ENCODE data around the gene FERMT3. TPM values are rescaled to one million over a fixed set of nuclear protein-coding genes. Genes with fewer than 3 reads are reported as not detected.
A peak's percentile ranks its signal among the peaks of the same experiment; 100 is the strongest.

FERMT3 gene
- total and polyA plus RNA-seq, 2 donors (not counting 3 experiments of a cell fraction or from before 2014, with no cell fraction given) = 64.4 to 100 TPM

DNA sequence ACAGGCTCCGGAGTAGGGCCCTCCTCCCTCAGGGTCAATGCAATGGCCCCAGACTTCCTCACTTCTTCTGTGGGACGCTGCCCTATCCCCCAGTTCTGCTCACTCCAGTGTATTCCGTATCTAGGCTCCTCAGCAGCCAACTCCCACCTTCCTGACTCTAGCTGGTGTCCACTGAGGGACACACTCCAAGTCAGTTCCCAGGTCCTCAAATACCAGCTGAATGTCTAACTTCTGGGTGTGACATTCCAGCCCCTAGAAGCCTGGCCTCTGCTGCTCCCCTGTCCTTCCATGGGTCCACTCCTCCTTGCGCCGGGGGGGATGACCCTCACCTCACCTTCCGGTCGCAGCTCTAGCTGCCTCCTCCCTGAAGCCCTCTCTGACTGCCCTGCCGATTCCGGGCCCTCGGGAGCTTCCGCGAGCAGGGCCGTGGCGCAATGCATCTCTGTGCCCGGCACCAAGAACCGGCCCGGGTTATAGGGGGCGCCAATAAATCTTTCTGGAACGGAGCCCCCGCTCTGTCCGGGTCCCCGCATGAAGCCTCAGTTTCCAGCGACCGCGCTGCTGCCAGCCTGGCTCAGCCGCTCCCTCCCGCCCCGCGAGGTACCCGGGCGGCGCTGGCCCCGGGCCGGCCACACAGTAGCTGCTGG is 62.5 kb downstream of the FERMT3 start:
- dilution Hi-C loops (cut with MboI; ENCODE audit: extremely low pct_ligation_motif_present, low sequenced_read_pairs) (no loop called here), intact Hi-C loops (cut with micrococcal nuclease) (loop anchor here (1.0 to 2.0 kb wide), 3 partner anchors 18 to 510 kb away; partner anchors contain the start of genes PLCB3 and SF1)
- peak overlapping the region; percentile 76 for H3K27ac ChIP-seq (ENCODE audit: insufficient read depth, low read depth, low read length)
- peak overlapping the region; percentile 76 for H3K9ac ChIP-seq (replicated peaks; ENCODE audit: extremely low read depth, insufficient read depth, low read length)
- FAIRE-seq (peak; percentile 92), DNase-seq (ENCODE audit: low read depth, low spot score) (no peak)
- peaks cover 38% of the 10 kb centered on the region for H3K4me1 ChIP-seq (ENCODE audit: control insufficient read depth, extremely low read depth, insufficient read depth, low read length)
- no peaks in the 10 kb centered on the region for H4K20me1 ChIP-seq (replicated peaks; ENCODE audit: control insufficient read depth, extremely low read depth, insufficient read depth, low read length)
- H2AFZ ChIP-seq (ENCODE audit: low read depth, low read length) = no peak overlapping the region
- TF ChIP-seq MYC (IDR thresholded peaks at IDR 0.05; ENCODE audit: low read depth, low read length) (no peak), JUN (IDR thresholded peaks at IDR 0.05; ENCODE audit: borderline replicate concordance, insufficient read depth, insufficient read length, low read depth) (no peak), POLR2A (IDR thresholded peaks at IDR 0.05; ENCODE audit: low read depth, low read length) (peak; percentile 14)
- no peaks in the 10 kb centered on the region for H3K27me3 ChIP-seq (ENCODE audit: control insufficient read depth in 2 of 2, insufficient read depth in 2 of 2, low read length in 2 of 2)
- H3K9me3 ChIP-seq (replicated peaks; ENCODE audit: control insufficient read depth, insufficient read depth, low read length) = no peaks in the 10 kb centered on the region
- no peaks in the 10 kb centered on the region for H3K9me1 ChIP-seq (replicated peaks; ENCODE audit: control insufficient read depth, extremely low read depth, insufficient read depth, low read length)
- peak overlapping the region in 2 of 3 experiments; percentile 34 to 45 for H3K4me3 ChIP-seq (replicated peaks in 1 of 3; ENCODE audit: insufficient read depth in 1 of 3, low read depth in 1 of 3, low read length in 3 of 3)
- ChIA-PET CTCF (interaction anchor here (0.7 to 5.6 kb wide), 13 partner anchors 11 to 86 kb away, joined by 3 to 60 read pairs (median 5); partner anchors contain the start of genes BAD, CATSPERZ, FERMT3 and PLCB3), POLR2A (interaction anchor here (1.2 to 2.6 kb wide), 4 partner anchors 15 to 63 kb away, joined by 3 to 10 read pairs (median 4); partner anchors contain the start of genes FERMT3, FKBP2 and PPP1R14B)
- peak overlapping the region; percentile 43 for H3K4me2 ChIP-seq (ENCODE audit: insufficient read depth, low read length)
- H3K36me3 ChIP-seq (ENCODE audit: control insufficient read depth in 2 of 2, extremely low read depth in 1 of 2, insufficient read depth in 2 of 2, low read length in 2 of 2) = peaks cover 0 to 13% of the 10 kb centered on the region in 2 experiments
- BruUV-seq (replicated peaks) = no TSS peak
- H3K79me2 ChIP-seq (ENCODE audit: control insufficient read depth, insufficient read depth, low read length) = no peaks in the 10 kb centered on the region

DNA sequence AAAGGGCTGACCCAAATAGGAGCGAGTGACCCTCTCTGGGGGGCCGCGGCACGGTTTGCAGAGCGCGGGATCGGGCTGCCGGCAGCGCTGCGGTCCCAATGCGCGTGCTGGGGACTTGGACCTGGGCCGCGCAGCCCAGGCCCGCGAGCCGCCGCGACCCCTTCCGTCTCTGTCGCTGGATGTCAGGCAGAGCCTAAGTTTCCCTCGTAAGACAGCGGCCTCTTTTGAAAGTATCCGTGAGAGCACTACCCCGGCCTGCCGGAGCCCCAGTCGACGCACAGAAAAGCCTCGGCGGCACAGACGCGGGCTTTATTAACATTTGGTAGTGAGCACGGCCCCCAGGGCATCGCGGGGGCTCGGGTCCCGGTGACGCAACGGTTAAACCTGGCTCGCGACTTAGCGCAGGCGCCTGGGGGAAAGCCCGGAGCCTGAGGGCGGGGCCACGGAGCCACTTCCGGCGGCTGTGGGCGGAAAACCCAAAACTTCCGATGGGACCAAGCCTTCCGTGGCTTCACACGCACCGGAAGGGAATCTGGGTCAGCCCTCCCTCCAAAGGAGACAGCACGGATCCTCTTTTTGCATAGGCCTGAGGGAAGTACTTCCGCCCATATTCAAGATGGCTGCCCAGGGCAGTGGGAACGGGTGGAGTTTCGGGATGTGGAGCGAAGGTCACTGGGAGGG is 63.2 kb downstream of the FERMT3 start:
- Histone ChIP-seq H3K79me2 (ENCODE audit: control insufficient read depth, insufficient read depth, low read length) (no peaks in the 10 kb centered on the region), H3K27me3 (ENCODE audit: control insufficient read depth in 2 of 2, insufficient read depth in 2 of 2, low read length in 2 of 2) (no peaks in the 10 kb centered on the region), H3K9me3 (replicated peaks; ENCODE audit: control insufficient read depth, insufficient read depth, low read length) (no peaks in the 10 kb centered on the region), H3K27ac (ENCODE audit: insufficient read depth, low read depth, low read length) (peak overlapping the region; percentile 76), H3K36me3 (ENCODE audit: control insufficient read depth in 2 of 2, extremely low read depth in 1 of 2, insufficient read depth in 2 of 2, low read length in 2 of 2) (peaks cover 0 to 13% of the 10 kb centered on the region in 2 experiments), H3K4me3 (replicated peaks in 1 of 3; ENCODE audit: insufficient read depth in 1 of 3, low read depth in 1 of 3, low read length in 3 of 3) (peak overlapping the region in 2 of 3 experiments; percentile 58 to 66), H3K4me1 (ENCODE audit: control insufficient read depth, extremely low read depth, insufficient read depth, low read length) (peaks cover 38% of the 10 kb centered on the region), H3K9me1 (replicated peaks; ENCODE audit: control insufficient read depth, extremely low read depth, insufficient read depth, low read length) (no peaks in the 10 kb centered on the region), H4K20me1 (replicated peaks; ENCODE audit: control insufficient read depth, extremely low read depth, insufficient read depth, low read length) (no peaks in the 10 kb centered on the region), H2AFZ (ENCODE audit: low read depth, low read length) (peak overlapping the region; percentile 9), H3K4me2 (ENCODE audit: insufficient read depth, low read length) (peak overlapping the region; percentile 43), H3K9ac (replicated peaks; ENCODE audit: extremely low read depth, insufficient read depth, low read length) (peak overlapping the region; percentile 76)
- POLR2A ChIA-PET = interaction anchor here (1.0 to 2.6 kb wide), 2 partner anchors 24 to 28 kb away, joined by 3 to 10 read pairs; partner anchors contain the start of gene PPP1R14B
- FAIRE-seq (peak; percentile 99), DNase-seq (ENCODE audit: low read depth, low spot score) (peak; percentile 100)
- dilution Hi-C loops (cut with MboI; ENCODE audit: extremely low pct_ligation_motif_present, low sequenced_read_pairs) = no loop called here
- BruUV-seq (replicated peaks) = TSS peak; percentile 30
- peak; percentile 73 for TF ChIP-seq POLR2A (IDR thresholded peaks at IDR 0.05; ENCODE audit: low read depth, low read length)
- TF ChIP-seq EZH2 (IDR thresholded peaks at IDR 0.05; ENCODE audit: borderline replicate concordance, low read depth, low read length, severe bottlenecking) = no peak
- no peak for TF ChIP-seq MYC (IDR thresholded peaks at IDR 0.05; ENCODE audit: low read depth, low read length)
- TF ChIP-seq JUN (IDR thresholded peaks at IDR 0.05; ENCODE audit: borderline replicate concordance, insufficient read depth, insufficient read length, low read depth) = no peak
- TF ChIP-seq GATA2 (IDR thresholded peaks at IDR 0.05; ENCODE audit: insufficient read depth, insufficient read length, low read depth, low read length) = no peak
- TF ChIP-seq, protein P1, sequence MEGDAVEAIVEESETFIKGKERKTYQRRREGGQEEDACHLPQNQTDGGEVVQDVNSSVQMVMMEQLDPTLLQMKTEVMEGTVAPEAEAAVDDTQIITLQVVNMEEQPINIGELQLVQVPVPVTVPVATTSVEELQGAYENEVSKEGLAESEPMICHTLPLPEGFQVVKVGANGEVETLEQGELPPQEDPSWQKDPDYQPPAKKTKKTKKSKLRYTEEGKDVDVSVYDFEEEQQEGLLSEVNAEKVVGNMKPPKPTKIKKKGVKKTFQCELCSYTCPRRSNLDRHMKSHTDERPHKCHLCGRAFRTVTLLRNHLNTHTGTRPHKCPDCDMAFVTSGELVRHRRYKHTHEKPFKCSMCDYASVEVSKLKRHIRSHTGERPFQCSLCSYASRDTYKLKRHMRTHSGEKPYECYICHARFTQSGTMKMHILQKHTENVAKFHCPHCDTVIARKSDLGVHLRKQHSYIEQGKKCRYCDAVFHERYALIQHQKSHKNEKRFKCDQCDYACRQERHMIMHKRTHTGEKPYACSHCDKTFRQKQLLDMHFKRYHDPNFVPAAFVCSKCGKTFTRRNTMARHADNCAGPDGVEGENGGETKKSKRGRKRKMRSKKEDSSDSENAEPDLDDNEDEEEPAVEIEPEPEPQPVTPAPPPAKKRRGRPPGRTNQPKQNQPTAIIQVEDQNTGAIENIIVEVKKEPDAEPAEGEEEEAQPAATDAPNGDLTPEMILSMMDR (IDR thresholded peaks at IDR 0.05; ENCODE audit: extremely low read depth in 1 of 2, insufficient read depth in 1 of 2, low read depth in 1 of 2, low read length in 2 of 2) = no peak
- TF ChIP-seq POLR2AphosphoS5 (IDR thresholded peaks at IDR 0.05; ENCODE audit: insufficient read depth, low read depth, low read length) = peak; percentile 92
- TF ChIP-seq, protein P2, sequence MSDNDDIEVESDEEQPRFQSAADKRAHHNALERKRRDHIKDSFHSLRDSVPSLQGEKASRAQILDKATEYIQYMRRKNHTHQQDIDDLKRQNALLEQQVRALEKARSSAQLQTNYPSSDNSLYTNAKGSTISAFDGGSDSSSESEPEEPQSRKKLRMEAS (IDR thresholded peaks at IDR 0.05; ENCODE audit: insufficient read depth, insufficient read length) = no peak
- no peak for TF ChIP-seq FOS (IDR thresholded peaks at IDR 0.05; ENCODE audit: borderline replicate concordance, insufficient read depth, low read length)
- intact Hi-C loops (cut with micrococcal nuclease) = loop anchor here (1.0 to 2.0 kb wide), 8 partner anchors 16 to 509 kb away; partner anchors contain the start of genes DNAJC4, ESRRA, GPR137 and PLCB3
- CTCF ChIA-PET = interaction anchor here (0.9 to 5.6 kb wide), 9 partner anchors 11 to 85 kb away, joined by 3 to 60 read pairs (median 5); partner anchors contain the start of genes CATSPERZ, FERMT3, PLCB3 and PPP1R14B

Measured in endothelial cell of umbilical vein (primary cell).